Measurements from ENCODE around the gene EHHADH. TPM values are rescaled to one million over a fixed set of nuclear protein-coding genes. Genes with fewer than 3 reads are reported as not detected.

Gene EHHADH
- total RNA-seq, 1 experiment from 2014 or later: 20.1 TPM

- no peaks in the 10 kb centered on the region for H3K4me1 Mint-ChIP-seq (ENCODE audit: low read depth, unreplicated experiment)
- H3K4me3 Mint-ChIP-seq (ENCODE audit: low read depth, unreplicated experiment): no peak overlapping the region
- no peak overlapping the region for H3K27ac Mint-ChIP-seq (ENCODE audit: unreplicated experiment)
- no peak for DNase-seq
- no TSS peak for BruUV-seq (replicated peaks)
- CTCF ChIA-PET: interaction anchor here (0.6 to 1.6 kb wide), 4 partner anchors 8 to 623 kb away, joined by 3 to 6 read pairs (median 3); no protein-coding TSS in a partner anchor
- H3K36me3 Mint-ChIP-seq (ENCODE audit: insufficient read depth, unreplicated experiment): no peaks in the 10 kb centered on the region
- no peaks in the 10 kb centered on the region for H3K9me3 Mint-ChIP-seq (ENCODE audit: low read depth, unreplicated experiment)
- intact Hi-C loops (cut with micrococcal nuclease; ENCODE audit: unreplicated experiment): no loop called here
- TF ChIP-seq CTCF (IDR thresholded peaks at IDR 0.05; ENCODE audit: unreplicated experiment): no peak
- H3K27me3 Mint-ChIP-seq (ENCODE audit: unreplicated experiment): peaks cover 39% of the 10 kb centered on the region
Measured at GRCh38 chr3:185164428-185165217, 89.2 kb downstream of the EHHADH start.

GRCh38 chr3:185162634-185163033 is 91.2 kb downstream of the EHHADH start:
- H3K4me1 Mint-ChIP-seq (ENCODE audit: low read depth, unreplicated experiment): no peaks in the 10 kb centered on the region
- DNase-seq: no peak
- intact Hi-C loops (cut with micrococcal nuclease; ENCODE audit: unreplicated experiment): no loop called here
- H3K36me3 Mint-ChIP-seq (ENCODE audit: insufficient read depth, unreplicated experiment): no peaks in the 10 kb centered on the region
- no TSS peak for BruUV-seq (replicated peaks)
- H3K27me3 Mint-ChIP-seq (ENCODE audit: unreplicated experiment): peaks cover 39% of the 10 kb centered on the region
- no peaks in the 10 kb centered on the region for H3K9me3 Mint-ChIP-seq (ENCODE audit: low read depth, unreplicated experiment)
- H3K4me3 Mint-ChIP-seq (ENCODE audit: low read depth, unreplicated experiment): no peak overlapping the region
- TF ChIP-seq CTCF (IDR thresholded peaks at IDR 0.05; ENCODE audit: unreplicated experiment): no peak
- CTCF ChIA-PET: interaction anchor here (1.3 kb wide), 1 partner anchor 10 kb away, joined by 4 read pairs; no protein-coding TSS in a partner anchor
- no peak overlapping the region for H3K27ac Mint-ChIP-seq (ENCODE audit: unreplicated experiment)

- BruUV-seq (replicated peaks): no TSS peak
- Mint-ChIP-seq H3K36me3 (ENCODE audit: insufficient read depth, unreplicated experiment) (no peaks in the 10 kb centered on the region), H3K4me3 (ENCODE audit: low read depth, unreplicated experiment) (no peak overlapping the region), H3K27ac (ENCODE audit: unreplicated experiment) (no peak overlapping the region), H3K27me3 (ENCODE audit: unreplicated experiment) (peaks cover 39% of the 10 kb centered on the region), H3K9me3 (ENCODE audit: low read depth, unreplicated experiment) (no peaks in the 10 kb centered on the region), H3K4me1 (ENCODE audit: low read depth, unreplicated experiment) (no peaks in the 10 kb centered on the region)
- CTCF ChIA-PET: no interaction called here
- intact Hi-C loops (cut with micrococcal nuclease; ENCODE audit: unreplicated experiment): no loop called here
- no peak for TF ChIP-seq CTCF (IDR thresholded peaks at IDR 0.05; ENCODE audit: unreplicated experiment)
- DNase-seq: no peak
Measured at GRCh38 chr3:185161761-185162160, 92.1 kb downstream of the EHHADH start.

GRCh38 chr3:185157347-185157746 is 96.5 kb downstream of the EHHADH start:
- CTCF ChIA-PET: no interaction called here

More at GRCh38 chr3:185157347-185157746, 96.5 kb downstream of the EHHADH start:
- intact Hi-C loops (cut with micrococcal nuclease; ENCODE audit: unreplicated experiment): no loop called here
- no peak overlapping the region for H3K4me3 Mint-ChIP-seq (ENCODE audit: low read depth, unreplicated experiment)
- no peak for DNase-seq
- no peaks in the 10 kb centered on the region for H3K9me3 Mint-ChIP-seq (ENCODE audit: low read depth, unreplicated experiment)
- H3K4me1 Mint-ChIP-seq (ENCODE audit: low read depth, unreplicated experiment): no peaks in the 10 kb centered on the region
- no TSS peak for BruUV-seq (replicated peaks)
- no peak for TF ChIP-seq CTCF (IDR thresholded peaks at IDR 0.05; ENCODE audit: unreplicated experiment)
- H3K36me3 Mint-ChIP-seq (ENCODE audit: insufficient read depth, unreplicated experiment): peaks cover 9% of the 10 kb centered on the region
- H3K27ac Mint-ChIP-seq (ENCODE audit: unreplicated experiment): no peak overlapping the region
- peaks cover 24% of the 10 kb centered on the region for H3K27me3 Mint-ChIP-seq (ENCODE audit: unreplicated experiment)

All from Calu3 (cell line).